AG04450 (cell line): Measurements from ENCODE around the gene RAB11FIP3. TPM values are rescaled to one million over a fixed set of nuclear protein-coding genes. Genes with fewer than 3 reads are reported as not detected.
"Not testable (repeated sequence)": the region's sequence is repeated elsewhere in the genome, so short reads cannot be mapped to it uniquely, and the experiment has no call there.

Experiments
- CTCF ChIA-PET: fragments of 300-600, 350-600 bp; formaldehyde crosslinking; extraction: SDS; loops from one replicate; lab custom pipeline; 2022; ENCODE audit warnings: antibody characterized with exemption, inconsistent platforms; lab: Charles Lee
- POLR2A ChIA-PET: fragments of 350-600 bp; formaldehyde crosslinking; extraction: SDS; loops from one replicate; lab custom pipeline; 2021; ENCODE audit warnings: antibody characterized with exemption, inconsistent platforms; lab: Yijun Ruan, JAX
- DNase-seq: peaks from one replicate; pipeline ENCODE4 v3.0.0-alpha.2; 2011; ENCODE audit warnings: low read depth, low spot score
- H3K27ac ChIP-seq: one replicate; pipeline ENCODE4 v1.5.1; 2012; ENCODE audit warnings: low read depth, low read length, control low read depth
- H3K27me3 ChIP-seq: one replicate; pipeline ENCODE4 v1.6.0; 2012; ENCODE audit warnings: low read length; ENCODE audit not compliant: control insufficient read depth, insufficient read depth
- H3K4me3 ChIP-seq: 2 replicates; pipeline ENCODE4 v1.5.1; 2011; ENCODE audit warnings: mild to moderate bottlenecking, low read depth, low read length, control low read depth
- H3K9me3 ChIP-seq: 2 replicates; pipeline ENCODE4 v1.5.1; 2012; ENCODE audit warnings: low read length; ENCODE audit not compliant: control insufficient read depth, insufficient read depth
- CTCF ChIP-seq: IDR thresholded peaks from 2 replicates; pipeline ENCODE4 v1.5.1; 2011; ENCODE audit warnings: low read depth, low read length, control low read depth, inconsistent platforms
- polyA plus RNA-seq: library from polyadenylated mRNA; depleted of rRNA; stranded (reverse); fragments of >200 nt; gene quantifications from 2 replicates; pipeline ENCODE4 v1.2.3, GENCODE V29; 2011

Gene RAB11FIP3
- polyA plus RNA-seq, 1 experiment = 6.9 TPM

- H3K27me3 ChIP-seq = no peaks in the 10 kb centered on the region
- TF ChIP-seq CTCF = no peak
- H3K9me3 ChIP-seq = no peaks in the 10 kb centered on the region; the same call in 1 of the 2 replicates
- H3K27ac ChIP-seq = no peak overlapping the region
- CTCF ChIA-PET = interaction anchor here (0.6 kb wide), 1 partner anchor 226 kb away, joined by 5 read pairs; no protein-coding TSS in a partner anchor
- no peak for DNase-seq
- POLR2A ChIA-PET = interaction anchor here (0.7 kb wide), 1 partner anchor 13 kb away, joined by 7 read pairs; the partner anchor contains the start of gene DECR2
- H3K4me3 ChIP-seq = no peak overlapping the region
Measured at GRCh38 chr16:414395-415169, 10.9 kb upstream of the RAB11FIP3 start.

DNA sequence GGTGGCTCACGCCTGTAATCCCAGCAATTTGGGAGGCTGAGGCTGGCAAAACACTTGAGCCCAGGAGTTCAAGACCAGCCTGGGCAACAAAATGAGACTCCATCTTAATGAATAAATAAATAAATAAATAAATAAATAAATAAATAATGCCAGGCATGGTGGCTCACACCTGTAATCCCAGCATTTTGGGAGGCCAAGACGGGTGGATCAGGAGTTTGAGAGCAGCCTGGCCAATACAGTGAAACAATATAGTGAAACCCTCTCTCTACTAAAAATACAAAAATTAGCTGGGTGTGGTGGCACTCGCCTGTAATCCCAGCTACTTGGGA lies 10.3 kb upstream of the RAB11FIP3 start:
- H3K4me3 ChIP-seq, H3K27ac ChIP-seq, DNase-seq, POLR2A ChIA-PET, H3K9me3 ChIP-seq, H3K27me3 ChIP-seq: not testable (repeated sequence)
- CTCF ChIA-PET = interaction anchor here (0.6 kb wide), 1 partner anchor 226 kb away, joined by 5 read pairs; no protein-coding TSS in a partner anchor

- DNase-seq, CTCF ChIA-PET, H3K4me3 ChIP-seq, H3K27ac ChIP-seq, H3K9me3 ChIP-seq, H3K27me3 ChIP-seq: not testable (repeated sequence)
- POLR2A ChIA-PET = interaction anchor here (0.7 kb wide), 2 partner anchors 135 to 159 kb away, joined by 3 to 4 read pairs; no protein-coding TSS in a partner anchor
Measured at GRCh38 chr16:422179-422578, 3.3 kb upstream of the RAB11FIP3 start.

DNA sequence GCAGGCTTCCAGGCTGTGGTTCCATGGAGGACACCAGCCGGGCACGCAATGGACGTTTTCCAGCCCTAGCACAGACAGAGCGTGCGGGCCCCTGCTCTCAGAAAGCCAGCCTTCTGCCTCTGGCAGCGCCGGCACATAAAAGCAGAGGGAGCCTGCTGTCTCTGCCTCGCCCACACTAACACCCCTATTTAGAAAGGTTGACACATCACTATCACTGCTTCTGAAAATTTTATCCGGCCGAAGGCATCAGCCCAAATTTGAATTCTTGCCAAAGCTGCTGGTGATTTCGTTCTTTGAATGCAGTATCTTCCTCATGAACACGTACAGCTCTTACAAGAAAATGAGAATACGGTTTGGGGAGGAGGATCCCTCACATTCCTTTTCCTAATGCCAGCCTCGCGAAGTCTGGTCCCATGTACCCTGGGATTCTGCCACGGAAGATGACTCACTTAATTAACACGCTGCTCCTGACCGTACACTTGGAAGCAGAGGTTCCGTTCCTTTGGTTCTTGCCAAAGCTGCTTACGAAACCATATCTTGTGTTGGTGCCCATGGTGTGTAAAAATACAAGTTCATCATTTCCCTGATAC lies 1.3 kb upstream of the RAB11FIP3 start:
- peak; percentile 74 for DNase-seq
- H3K4me3 ChIP-seq = peak overlapping the region; percentile 31
- ChIA-PET CTCF (interaction anchor here (0.6 to 0.7 kb wide), 2 partner anchors 23 to 872 kb away, joined by 3 read pairs; partner anchors contain the start of gene DECR2), POLR2A (interaction anchor here (1.0 to 1.5 kb wide), 3 partner anchors 11 to 33 kb away, joined by 3 to 5 read pairs (median 3); partner anchors contain the start of gene DECR2)
- TF ChIP-seq CTCF = no peak
- peak overlapping the region; percentile 75 for H3K27ac ChIP-seq
- H3K9me3 ChIP-seq = no peaks in the 10 kb centered on the region; the same call in 1 of the 2 replicates
- no peaks in the 10 kb centered on the region for H3K27me3 ChIP-seq

GRCh38 chr16:424623-425081 lies 797 bp upstream of the RAB11FIP3 start:
- no peaks in the 10 kb centered on the region for H3K27me3 ChIP-seq
- POLR2A ChIA-PET = interaction anchor here (1.0 to 1.5 kb wide), 2 partner anchors 11 to 23 kb away, joined by 3 to 5 read pairs; partner anchors contain the start of gene DECR2
- CTCF ChIA-PET = no interaction called here
- H3K4me3 ChIP-seq = peak overlapping the region; percentile 74
- no peaks in the 10 kb centered on the region; the same call in 1 of the 2 replicates for H3K9me3 ChIP-seq
- TF ChIP-seq CTCF = no peak
- H3K27ac ChIP-seq = peak overlapping the region; percentile 75
- DNase-seq = no peak
